Measurements from ENCODE around the gene SYPL1.

Gene SYPL1

GRCh38 chr7:106120500-106120899, 8.4 kb upstream of the SYPL1 start:
- Histone ChIP-seq H2BK12ac (ENCODE audit: low read length) (no peak overlapping the region), H2BK5ac (ENCODE audit: low read length) (no peak overlapping the region), H4K8ac (ENCODE audit: low read depth, low read length) (no peak overlapping the region), H3K9ac (ENCODE audit: low read depth, low read length, poor library complexity) (no peak overlapping the region), H3K36me3 (replicated peaks in 1 of 2; ENCODE audit: control insufficient read depth in 2 of 2, insufficient read depth in 2 of 2, low read length in 2 of 2) (no peaks in the 10 kb centered on the region), H2BK15ac (ENCODE audit: low read length) (no peak overlapping the region), H3K9me3 (replicated peaks in 1 of 2; ENCODE audit: control insufficient read depth in 2 of 2, insufficient read depth in 1 of 2, low read depth in 1 of 2, low read length in 2 of 2) (no peaks in the 10 kb centered on the region), H3K27ac (replicated peaks; ENCODE audit: low read length) (no peak overlapping the region), H3K79me1 (ENCODE audit: low read depth, low read length) (no peaks in the 10 kb centered on the region), H3K4me2 (ENCODE audit: insufficient read depth, low read length, poor library complexity, severe bottlenecking) (no peak overlapping the region), H2AK5ac (ENCODE audit: low read depth, low read length) (no peak overlapping the region), H4K91ac (ENCODE audit: low read depth, low read length, poor library complexity) (no peak overlapping the region), H3K18ac (ENCODE audit: low read length) (no peak overlapping the region), H2BK120ac (ENCODE audit: low read depth, low read length) (no peak overlapping the region), H3K27me3 (ENCODE audit: control insufficient read depth in 3 of 3, insufficient read depth in 3 of 3, low read depth in 1 of 3, low read length in 3 of 3) (peaks cover 0 to 43% (median 2%) of the 10 kb centered on the region in 3 experiments), H2AFZ (ENCODE audit: low read length) (no peak overlapping the region), H3K14ac (ENCODE audit: low read length) (no peak overlapping the region), H3K4me3 (ENCODE audit: low read length in 2 of 2) (no peak overlapping the region), H3K4me1 (ENCODE audit: control insufficient read depth in 2 of 2, insufficient read depth in 1 of 2, low read depth in 1 of 2, low read length in 2 of 2) (no peaks in the 10 kb centered on the region), H3K4ac (ENCODE audit: low read length) (no peak overlapping the region), H3K23ac (ENCODE audit: low read depth, low read length, poor library complexity) (no peak overlapping the region)
- no peak for DNase-seq (ENCODE audit: low spot score)
- 100% methylated on average over 1 of the region's 2 CpGs; no CpG with 5 or more reads in 1 of the 2 donors for WGBS, 2 donors (ENCODE audit: extremely low coverage in 2 of 2, insufficient read length in 2 of 2, insufficient replicate concordance in 1 of 2)

- H3K36me3 ChIP-seq (replicated peaks in 1 of 2; ENCODE audit: control insufficient read depth in 2 of 2, insufficient read depth in 2 of 2, low read length in 2 of 2), result no peaks in the 10 kb centered on the region
- no peak overlapping the region for H2BK12ac ChIP-seq (ENCODE audit: low read length)
- no peak overlapping the region for H2BK5ac ChIP-seq (ENCODE audit: low read length)
- H3K9me3 ChIP-seq (replicated peaks in 1 of 2; ENCODE audit: control insufficient read depth in 2 of 2, insufficient read depth in 1 of 2, low read depth in 1 of 2, low read length in 2 of 2), result no peaks in the 10 kb centered on the region
- no peak overlapping the region for H3K9ac ChIP-seq (ENCODE audit: low read depth, low read length, poor library complexity)
- no peaks in the 10 kb centered on the region for H3K79me1 ChIP-seq (ENCODE audit: low read depth, low read length)
- no peak overlapping the region for H3K4me3 ChIP-seq (ENCODE audit: low read length in 2 of 2)
- peaks cover 0 to 44% (median 2%) of the 10 kb centered on the region in 3 experiments for H3K27me3 ChIP-seq (ENCODE audit: control insufficient read depth in 3 of 3, insufficient read depth in 3 of 3, low read depth in 1 of 3, low read length in 3 of 3)
- no CpG with 5 or more reads among the region's 3 CpGs for WGBS, 2 donors (ENCODE audit: extremely low coverage in 2 of 2, insufficient read length in 2 of 2, insufficient replicate concordance in 1 of 2)
- no peak overlapping the region for H4K91ac ChIP-seq (ENCODE audit: low read depth, low read length, poor library complexity)
- H3K4me2 ChIP-seq (ENCODE audit: insufficient read depth, low read length, poor library complexity, severe bottlenecking), result no peak overlapping the region
- H3K14ac ChIP-seq (ENCODE audit: low read length), result no peak overlapping the region
- no peak overlapping the region for H3K23ac ChIP-seq (ENCODE audit: low read depth, low read length, poor library complexity)
- no peak overlapping the region for H2BK120ac ChIP-seq (ENCODE audit: low read depth, low read length)
- H4K8ac ChIP-seq (ENCODE audit: low read depth, low read length), result no peak overlapping the region
- no peak for DNase-seq (ENCODE audit: low spot score)
- H3K18ac ChIP-seq (ENCODE audit: low read length), result no peak overlapping the region
- H3K4me1 ChIP-seq (ENCODE audit: control insufficient read depth in 2 of 2, insufficient read depth in 1 of 2, low read depth in 1 of 2, low read length in 2 of 2), result no peaks in the 10 kb centered on the region
- no peak overlapping the region for H2AK5ac ChIP-seq (ENCODE audit: low read depth, low read length)
- no peak overlapping the region for H2AFZ ChIP-seq (ENCODE audit: low read length)
- no peak overlapping the region for H3K4ac ChIP-seq (ENCODE audit: low read length)
- H3K27ac ChIP-seq (replicated peaks; ENCODE audit: low read length), result no peak overlapping the region
- H2BK15ac ChIP-seq (ENCODE audit: low read length), result no peak overlapping the region
Observed at GRCh38 chr7:106119719-106120118, 7.6 kb upstream of the SYPL1 start.

GRCh38 chr7:106117786-106118544, 5.9 kb upstream of the SYPL1 start:
- no peaks in the 10 kb centered on the region for H3K36me3 ChIP-seq (replicated peaks in 1 of 2; ENCODE audit: control insufficient read depth in 2 of 2, insufficient read depth in 2 of 2, low read length in 2 of 2)
- H2AFZ ChIP-seq (ENCODE audit: low read length), result no peak overlapping the region
- H2BK120ac ChIP-seq (ENCODE audit: low read depth, low read length), result no peak overlapping the region
- no peak overlapping the region for H2BK5ac ChIP-seq (ENCODE audit: low read length)
- H3K79me1 ChIP-seq (ENCODE audit: low read depth, low read length), result no peaks in the 10 kb centered on the region
- H3K4ac ChIP-seq (ENCODE audit: low read length), result no peak overlapping the region
- no CpG with 5 or more reads among the region's 9 CpGs for WGBS, 2 donors (ENCODE audit: extremely low coverage in 2 of 2, insufficient read length in 2 of 2, insufficient replicate concordance in 1 of 2)
- no peak overlapping the region for H4K8ac ChIP-seq (ENCODE audit: low read depth, low read length)
- no peak overlapping the region for H2BK12ac ChIP-seq (ENCODE audit: low read length)
- no peak overlapping the region for H2AK5ac ChIP-seq (ENCODE audit: low read depth, low read length)
- H3K4me1 ChIP-seq (ENCODE audit: control insufficient read depth in 2 of 2, insufficient read depth in 1 of 2, low read depth in 1 of 2, low read length in 2 of 2), result no peaks in the 10 kb centered on the region
- H3K27me3 ChIP-seq (ENCODE audit: control insufficient read depth in 3 of 3, insufficient read depth in 3 of 3, low read depth in 1 of 3, low read length in 3 of 3), result peaks cover 0 to 44% (median 2%) of the 10 kb centered on the region in 3 experiments
- no peak overlapping the region for H3K27ac ChIP-seq (replicated peaks; ENCODE audit: low read length)
- DNase-seq (ENCODE audit: low spot score), result no peak
- no peaks in the 10 kb centered on the region for H3K9me3 ChIP-seq (replicated peaks in 1 of 2; ENCODE audit: control insufficient read depth in 2 of 2, insufficient read depth in 1 of 2, low read depth in 1 of 2, low read length in 2 of 2)
- no peak overlapping the region for H3K9ac ChIP-seq (ENCODE audit: low read depth, low read length, poor library complexity)
- H3K4me3 ChIP-seq (ENCODE audit: low read length in 2 of 2), result no peak overlapping the region
- no peak overlapping the region for H3K4me2 ChIP-seq (ENCODE audit: insufficient read depth, low read length, poor library complexity, severe bottlenecking)
- H3K14ac ChIP-seq (ENCODE audit: low read length), result no peak overlapping the region
- no peak overlapping the region for H3K23ac ChIP-seq (ENCODE audit: low read depth, low read length, poor library complexity)
- H4K91ac ChIP-seq (ENCODE audit: low read depth, low read length, poor library complexity), result no peak overlapping the region
- H3K18ac ChIP-seq (ENCODE audit: low read length), result no peak overlapping the region
- no peak overlapping the region for H2BK15ac ChIP-seq (ENCODE audit: low read length)

DNA sequence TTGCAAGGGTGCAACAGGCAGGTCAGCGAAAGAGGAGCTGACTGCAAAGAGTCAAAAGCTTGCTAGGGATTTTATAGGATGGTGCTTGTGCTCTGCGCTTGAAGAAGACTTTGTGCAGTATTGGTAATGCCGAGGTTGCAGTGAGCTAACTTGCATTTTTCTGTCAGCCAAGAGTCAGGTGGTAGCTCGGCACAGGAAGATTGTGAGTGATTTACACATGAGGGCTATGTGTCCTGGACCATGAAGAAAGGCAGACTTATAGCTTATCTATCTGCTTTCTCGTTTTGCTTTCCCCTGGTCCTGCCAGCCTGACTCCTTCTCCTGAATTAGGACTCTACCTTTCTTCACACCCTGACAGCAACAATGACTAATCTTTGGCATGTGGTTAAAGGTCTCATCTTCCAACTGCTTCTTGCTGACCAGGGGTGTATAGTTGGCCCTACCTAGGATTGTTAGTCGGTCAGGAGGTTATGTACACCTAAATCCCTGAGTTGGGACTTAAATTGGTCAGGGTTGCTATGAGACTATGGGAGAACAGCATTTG, 4.1 kb upstream of the SYPL1 start:
- no peak overlapping the region for H4K91ac ChIP-seq (ENCODE audit: low read depth, low read length, poor library complexity)
- no peaks in the 10 kb centered on the region for H3K4me1 ChIP-seq (ENCODE audit: control insufficient read depth in 2 of 2, insufficient read depth in 1 of 2, low read depth in 1 of 2, low read length in 2 of 2)
- H2BK12ac ChIP-seq (ENCODE audit: low read length), result no peak overlapping the region
- H2BK15ac ChIP-seq (ENCODE audit: low read length), result no peak overlapping the region
- H3K27ac ChIP-seq (replicated peaks; ENCODE audit: low read length), result no peak overlapping the region
- no peak overlapping the region for H3K9ac ChIP-seq (ENCODE audit: low read depth, low read length, poor library complexity)
- H3K79me1 ChIP-seq (ENCODE audit: low read depth, low read length), result no peaks in the 10 kb centered on the region
- H3K4me2 ChIP-seq (ENCODE audit: insufficient read depth, low read length, poor library complexity, severe bottlenecking), result no peak overlapping the region
- DNase-seq (ENCODE audit: low spot score), result no peak
- no peak overlapping the region for H2BK5ac ChIP-seq (ENCODE audit: low read length)
- no peak overlapping the region for H4K8ac ChIP-seq (ENCODE audit: low read depth, low read length)
- no peak overlapping the region for H3K14ac ChIP-seq (ENCODE audit: low read length)
- H2AFZ ChIP-seq (ENCODE audit: low read length), result no peak overlapping the region
- peaks cover 0 to 38% (median 2%) of the 10 kb centered on the region in 3 experiments for H3K27me3 ChIP-seq (ENCODE audit: control insufficient read depth in 3 of 3, insufficient read depth in 3 of 3, low read depth in 1 of 3, low read length in 3 of 3)
- H3K9me3 ChIP-seq (replicated peaks in 1 of 2; ENCODE audit: control insufficient read depth in 2 of 2, insufficient read depth in 1 of 2, low read depth in 1 of 2, low read length in 2 of 2), result no peaks in the 10 kb centered on the region
- H3K4ac ChIP-seq (ENCODE audit: low read length), result no peak overlapping the region
- H2BK120ac ChIP-seq (ENCODE audit: low read depth, low read length), result no peak overlapping the region
- H3K4me3 ChIP-seq (ENCODE audit: low read length in 2 of 2), result no peak overlapping the region
- H3K18ac ChIP-seq (ENCODE audit: low read length), result no peak overlapping the region
- WGBS, 2 donors (ENCODE audit: extremely low coverage in 2 of 2, insufficient read length in 2 of 2, insufficient replicate concordance in 1 of 2), result no CpG with 5 or more reads among the region's 6 CpGs
- H3K36me3 ChIP-seq (replicated peaks in 1 of 2; ENCODE audit: control insufficient read depth in 2 of 2, insufficient read depth in 2 of 2, low read length in 2 of 2), result no peaks in the 10 kb centered on the region
- no peak overlapping the region for H2AK5ac ChIP-seq (ENCODE audit: low read depth, low read length)
- no peak overlapping the region for H3K23ac ChIP-seq (ENCODE audit: low read depth, low read length, poor library complexity)

Data from neuronal stem cell (in vitro differentiated cells).